Skeletal muscle tissue (tissue), 4 donors: ENCODE measurements around the gene IGSF9B. TPM values are rescaled to one million over a fixed set of nuclear protein-coding genes. Genes with fewer than 3 reads are reported as not detected.

Source experiments
- H3K27ac ChIP-seq: one replicate; pipeline ENCODE4 v1.7.0; 2013; ENCODE audit warnings: mild to moderate bottlenecking, low read depth, low read length, inconsistent platforms
- H3K27me3 ChIP-seq, 3 donors: one replicate each; pipeline ENCODE4 v1.7.0; 2013; ENCODE audit warnings: low read length in 3 of 3; ENCODE audit not compliant: control insufficient read depth in 3 of 3, insufficient read depth in 3 of 3
- H3K36me3 ChIP-seq, 3 donors: one replicate each; pipeline ENCODE4 v1.7.0; 2013; ENCODE audit warnings: low read length in 3 of 3; ENCODE audit not compliant: control insufficient read depth in 3 of 3, insufficient read depth in 3 of 3
- H3K4me1 ChIP-seq, 3 donors: one replicate each; pipeline ENCODE4 v1.7.0; 2013; ENCODE audit warnings: low read length in 3 of 3, mild to moderate bottlenecking in 3 of 3; ENCODE audit not compliant: control insufficient read depth in 3 of 3, insufficient read depth in 3 of 3
- H3K4me3 ChIP-seq, 3 donors: one replicate each; pipeline ENCODE4 v1.7.0; 2013; ENCODE audit warnings: low read length in 3 of 3
- H3K9ac ChIP-seq, 3 donors: one replicate each; pipeline ENCODE4 v1.7.0; 2013; ENCODE audit warnings: low read length in 3 of 3, mild to moderate bottlenecking in 3 of 3, moderate library complexity in 2 of 3, low read depth in 1 of 3
- H3K9me3 ChIP-seq, 3 donors: one replicate each; pipeline ENCODE4 v1.7.0; 2013; ENCODE audit warnings: low read length in 3 of 3; ENCODE audit not compliant: control insufficient read depth in 3 of 3
- total RNA-seq: library from RNA; depleted of rRNA; stranded (reverse); fragments of >200 nt; gene quantifications from one replicate; pipeline ENCODE4 v1.2.3, GENCODE V29; 2014
- donor health status: Osteomylitis.

IGSF9B gene
- total RNA-seq, 1 donor from 2014 or later = 4.7 TPM

DNA sequence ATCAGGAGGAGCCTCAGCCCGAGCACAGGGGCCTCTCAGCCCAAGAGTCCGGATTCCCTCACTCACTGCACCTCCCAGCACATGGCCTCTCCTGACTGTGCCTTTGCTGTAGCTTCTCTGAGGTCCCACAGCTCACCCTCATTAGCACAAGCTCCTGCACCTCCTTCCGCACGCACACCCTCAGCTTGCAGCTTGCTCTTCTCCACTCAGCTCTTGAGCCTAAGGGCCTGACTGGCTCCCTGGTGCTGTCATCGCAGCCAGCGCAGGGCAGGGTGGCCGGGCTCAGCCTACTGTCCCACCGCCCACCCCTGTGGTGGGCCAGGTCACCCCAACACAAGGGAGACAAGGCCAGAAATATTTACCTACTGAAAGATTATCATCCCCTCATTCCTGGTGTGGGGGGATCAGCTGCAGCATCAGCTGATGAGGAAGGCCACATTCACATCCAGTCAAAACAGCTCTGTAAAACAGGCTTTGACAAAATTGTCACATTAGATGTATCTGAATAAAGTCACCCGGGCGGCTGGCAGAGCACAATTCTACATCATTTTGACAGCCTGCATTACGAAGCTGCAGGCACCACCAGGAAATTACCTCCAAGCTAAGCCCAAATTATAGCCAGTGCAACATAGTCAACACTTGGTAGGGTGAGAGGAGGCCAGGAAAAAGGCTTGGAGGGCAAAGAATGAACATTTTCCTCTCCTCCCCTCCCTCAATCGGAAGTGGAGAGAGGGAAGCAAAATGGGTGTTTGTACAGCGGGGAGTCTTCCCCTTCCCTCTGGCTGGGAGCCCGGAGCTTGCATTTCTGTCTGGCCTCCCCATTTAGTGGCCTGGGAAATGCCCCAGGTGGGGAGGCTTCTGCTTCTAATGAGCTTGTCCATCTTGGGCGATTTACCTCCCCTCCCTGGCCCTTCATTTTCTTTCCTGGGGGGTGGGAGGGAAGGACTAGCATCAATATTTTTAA is 29.5 kb upstream of the IGSF9B start:
- no peaks in the 10 kb centered on the region for H3K9me3 ChIP-seq
- H3K27me3 ChIP-seq = peaks cover 0 to 2% (median 0%) of the 10 kb centered on the region in 3 donors
- no peak overlapping the region for H3K4me3 ChIP-seq
- H3K4me1 ChIP-seq = peaks cover 23 to 34% (median 30%) of the 10 kb centered on the region in 3 donors
- no peak overlapping the region for H3K9ac ChIP-seq
- no peaks in the 10 kb centered on the region for H3K36me3 ChIP-seq
- no peak overlapping the region for H3K27ac ChIP-seq

DNA sequence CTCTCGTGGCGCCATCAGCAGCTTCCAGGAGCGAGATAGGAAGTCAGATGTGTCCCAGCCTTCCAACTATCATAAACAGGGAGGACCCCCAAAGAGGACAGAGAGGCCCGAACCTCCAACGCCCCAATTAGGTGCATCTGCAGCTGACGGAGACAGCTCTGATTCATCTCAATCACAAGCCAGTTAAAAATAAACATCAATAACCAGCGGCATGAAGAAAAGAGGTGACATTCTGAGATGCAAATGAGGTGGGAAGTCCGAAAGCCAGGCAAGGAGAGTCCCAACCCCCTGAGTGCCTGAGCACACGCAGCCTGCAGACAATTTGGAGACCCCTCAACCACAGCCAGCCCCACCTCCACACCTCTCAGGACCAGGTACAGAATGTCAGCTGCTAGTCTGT is 28.1 kb upstream of the IGSF9B start:
- H3K36me3 ChIP-seq = no peaks in the 10 kb centered on the region
- H3K27me3 ChIP-seq = no peaks in the 10 kb centered on the region
- no peak overlapping the region for H3K9ac ChIP-seq
- no peak overlapping the region for H3K27ac ChIP-seq
- no peak overlapping the region for H3K4me3 ChIP-seq
- no peaks in the 10 kb centered on the region for H3K9me3 ChIP-seq
- peaks cover 14 to 23% (median 20%) of the 10 kb centered on the region in 3 donors for H3K4me1 ChIP-seq

DNA sequence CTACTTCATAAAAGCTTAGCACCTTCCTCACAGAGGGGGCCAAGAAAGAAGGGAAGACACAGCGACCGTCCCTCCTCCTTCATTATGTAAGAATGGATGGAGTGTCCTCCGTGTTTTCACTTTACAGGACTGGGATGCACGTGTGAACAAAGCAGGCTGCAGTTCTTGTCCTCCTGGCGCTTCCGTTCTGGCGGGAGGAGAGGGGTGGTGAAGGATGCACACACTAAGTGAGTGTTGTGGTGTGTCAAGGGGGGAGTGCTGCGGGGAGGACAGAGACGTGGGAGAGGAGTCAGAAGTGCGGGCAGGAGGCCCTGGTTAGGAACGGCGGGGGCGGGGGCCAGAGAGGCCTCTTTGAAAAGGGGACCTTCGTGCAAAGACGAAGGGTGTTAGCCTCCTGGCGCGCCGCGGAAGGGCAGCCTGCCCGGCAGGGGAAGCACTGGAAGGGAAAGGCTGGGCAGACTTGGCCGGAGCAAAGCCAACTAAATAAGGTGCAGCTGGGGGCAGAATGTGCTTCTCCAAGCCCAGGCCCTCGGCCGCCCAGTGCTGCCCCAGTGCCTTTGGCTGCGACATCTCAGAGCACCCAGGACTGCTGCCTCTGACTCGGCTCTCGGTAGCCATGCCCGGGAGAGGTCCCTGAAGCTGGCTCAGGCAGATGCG is 27.0 kb upstream of the IGSF9B start:
- Histone ChIP-seq H3K4me1 (peaks cover 5 to 13% (median 9%) of the 10 kb centered on the region in 3 donors), H3K4me3 (no peak overlapping the region), H3K9me3 (no peaks in the 10 kb centered on the region), H3K9ac (no peak overlapping the region), H3K27me3 (no peaks in the 10 kb centered on the region), H3K27ac (no peak overlapping the region), H3K36me3 (no peaks in the 10 kb centered on the region)

DNA sequence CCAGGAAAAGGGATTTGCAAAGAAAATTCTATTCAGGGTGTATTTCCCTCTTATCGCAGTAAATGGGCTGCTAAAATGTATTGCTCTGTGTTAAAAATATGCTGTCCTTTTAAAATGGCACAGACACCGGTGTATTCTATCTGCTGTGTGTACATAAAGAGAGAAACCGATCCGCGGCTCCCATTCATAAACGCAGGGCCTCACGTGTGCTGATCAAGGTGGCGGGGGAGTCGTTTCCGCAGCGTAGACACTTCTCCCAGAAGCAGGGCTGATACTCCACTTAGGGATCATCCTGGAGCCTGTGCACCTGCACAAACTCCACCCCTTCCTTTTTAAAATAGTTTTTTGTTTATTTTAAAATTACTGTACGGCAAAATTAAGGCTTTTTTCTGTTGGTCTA is 26.1 kb upstream of the IGSF9B start:
- peaks cover 0 to 3% (median 0%) of the 10 kb centered on the region in 3 donors for H3K27me3 ChIP-seq
- H3K9me3 ChIP-seq = no peaks in the 10 kb centered on the region
- H3K9ac ChIP-seq = no peak overlapping the region
- H3K4me3 ChIP-seq = no peak overlapping the region
- no peaks in the 10 kb centered on the region for H3K36me3 ChIP-seq
- H3K27ac ChIP-seq = no peak overlapping the region
- H3K4me1 ChIP-seq = peaks cover 0 to 5% (median under 1%) of the 10 kb centered on the region in 3 donors

DNA sequence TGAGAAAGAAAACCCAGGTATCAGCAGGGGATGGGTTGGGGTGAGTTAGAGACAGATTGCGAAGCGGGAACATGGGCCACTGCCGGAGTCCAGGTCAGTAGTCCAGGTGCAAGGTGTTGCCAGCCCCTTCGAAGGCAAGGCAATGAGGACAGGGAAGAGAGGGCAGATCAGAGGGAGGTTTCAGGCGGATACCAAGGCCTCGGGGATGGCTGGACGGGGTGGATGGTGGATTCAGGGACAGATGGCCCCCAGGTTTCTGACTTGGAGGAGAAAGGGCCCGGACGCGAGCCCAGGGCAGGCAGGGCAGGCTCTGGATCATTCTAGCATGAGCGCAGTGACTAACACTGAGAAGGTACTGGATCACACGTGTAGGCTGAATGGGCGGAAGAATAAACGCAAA is 25.4 kb upstream of the IGSF9B start:
- Histone ChIP-seq H3K36me3 (no peaks in the 10 kb centered on the region), H3K4me1 (peaks cover 0 to 5% (median 0%) of the 10 kb centered on the region in 3 donors), H3K9ac (no peak overlapping the region), H3K4me3 (no peak overlapping the region), H3K27ac (no peak overlapping the region), H3K9me3 (no peaks in the 10 kb centered on the region), H3K27me3 (peaks cover 0 to 3% (median 0%) of the 10 kb centered on the region in 3 donors)

DNA sequence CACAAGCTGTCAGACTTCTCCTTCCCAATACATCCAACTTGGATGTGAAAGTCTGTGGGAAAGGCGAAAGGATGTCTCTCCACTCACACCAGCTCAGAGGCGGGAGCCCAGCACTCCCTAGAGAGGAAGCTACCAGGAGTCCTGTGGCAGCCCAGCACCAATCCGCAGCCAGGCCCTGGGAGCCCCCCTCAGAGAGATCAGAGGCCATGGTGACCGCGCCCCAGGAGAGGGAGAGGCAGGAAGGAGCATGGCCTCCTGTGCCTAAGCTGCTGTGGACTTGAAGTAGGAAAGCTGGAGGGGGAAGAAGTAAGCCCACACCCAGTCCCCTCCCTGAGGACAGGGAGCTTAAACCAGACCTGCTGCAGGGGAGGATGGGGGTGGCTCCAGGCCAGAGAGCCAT is 24.4 kb upstream of the IGSF9B start:
- peaks cover 0 to 5% (median 0%) of the 10 kb centered on the region in 3 donors for H3K4me1 ChIP-seq
- no peak overlapping the region for H3K27ac ChIP-seq
- no peaks in the 10 kb centered on the region for H3K36me3 ChIP-seq
- H3K27me3 ChIP-seq = peaks cover 0 to 7% (median 5%) of the 10 kb centered on the region in 3 donors
- H3K9ac ChIP-seq = no peak overlapping the region
- H3K9me3 ChIP-seq = no peaks in the 10 kb centered on the region
- no peak overlapping the region for H3K4me3 ChIP-seq

DNA sequence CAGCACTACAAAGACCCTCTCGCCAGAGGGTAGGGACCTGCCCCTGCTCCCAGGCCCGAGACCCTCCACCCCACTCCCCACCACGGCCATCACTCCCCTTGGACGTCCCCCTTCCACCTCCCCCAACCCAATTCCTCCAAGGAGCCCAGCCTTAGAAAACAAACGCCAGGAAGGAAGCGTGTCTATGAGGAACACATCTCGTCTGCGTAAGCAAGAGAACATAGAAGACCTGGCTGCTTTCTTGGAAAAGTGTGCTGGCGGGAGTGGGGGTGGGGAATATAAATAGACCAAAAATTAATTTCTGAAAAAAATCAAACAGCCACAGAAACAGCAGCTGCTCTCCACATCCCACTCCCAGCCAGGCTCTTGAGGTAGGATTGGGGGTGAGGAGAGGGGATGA is 23.9 kb upstream of the IGSF9B start:
- no peak overlapping the region for H3K9ac ChIP-seq
- peaks cover 0 to 11% (median 5%) of the 10 kb centered on the region in 3 donors for H3K27me3 ChIP-seq
- H3K9me3 ChIP-seq = no peaks in the 10 kb centered on the region
- no peak overlapping the region for H3K4me3 ChIP-seq
- no peak overlapping the region for H3K27ac ChIP-seq
- H3K4me1 ChIP-seq = peaks cover 0 to 7% (median 0%) of the 10 kb centered on the region in 3 donors
- no peaks in the 10 kb centered on the region for H3K36me3 ChIP-seq

DNA sequence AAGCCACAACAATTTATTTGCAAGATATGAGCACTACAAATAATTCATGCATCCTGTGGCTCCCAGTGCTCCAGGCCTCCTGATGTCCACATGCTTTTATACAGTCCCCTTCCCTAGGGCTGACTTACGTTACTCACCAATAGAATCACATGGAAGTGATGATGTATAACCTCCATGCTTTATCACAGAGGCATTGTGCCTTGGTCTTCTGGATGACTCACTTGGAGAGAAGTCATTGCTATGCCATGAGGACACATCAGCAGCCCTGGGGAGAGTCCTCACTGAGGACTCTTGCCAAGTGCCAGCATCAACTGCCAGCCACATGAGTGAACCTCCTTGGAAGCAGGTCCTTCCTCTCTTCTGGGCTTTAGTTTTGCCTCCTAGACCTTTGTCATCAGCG is 22.0 kb upstream of the IGSF9B start:
- H3K4me3 ChIP-seq = no peak overlapping the region
- no peaks in the 10 kb centered on the region for H3K36me3 ChIP-seq
- no peak overlapping the region for H3K27ac ChIP-seq
- H3K9me3 ChIP-seq = no peaks in the 10 kb centered on the region
- peaks cover 0 to 16% (median 10%) of the 10 kb centered on the region in 3 donors for H3K27me3 ChIP-seq
- H3K9ac ChIP-seq = no peak overlapping the region
- peaks cover 0 to 10% (median 0%) of the 10 kb centered on the region in 3 donors for H3K4me1 ChIP-seq

DNA sequence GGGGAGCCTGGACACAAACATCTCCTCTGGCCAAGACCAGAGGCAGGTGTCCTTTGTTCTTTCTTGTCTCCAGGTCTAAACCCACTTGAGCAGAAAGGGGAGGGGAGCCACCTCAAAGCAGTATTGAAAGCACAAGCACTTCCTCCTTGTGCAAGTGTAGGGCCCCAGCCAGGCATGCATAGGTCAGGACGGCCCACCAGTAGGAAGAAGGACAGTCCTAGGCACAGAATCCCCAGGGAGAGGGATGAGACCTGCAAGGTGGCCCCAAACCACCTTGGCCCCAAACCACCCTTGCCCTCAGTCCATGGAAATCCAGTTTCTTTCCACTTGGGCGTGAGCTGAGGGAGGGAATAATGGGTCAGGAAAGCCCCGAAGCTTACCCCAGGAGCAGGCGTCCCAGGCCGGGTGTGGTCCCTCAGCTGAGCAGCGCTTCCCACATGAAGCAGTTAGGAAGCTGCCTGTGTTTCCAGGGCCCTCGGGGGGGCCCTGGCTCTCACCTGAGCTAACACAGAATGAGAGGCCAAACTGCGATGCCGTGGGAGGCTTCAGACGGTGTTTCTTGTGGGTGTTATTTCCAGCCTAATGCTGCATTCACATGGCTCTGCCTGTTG is 20.4 kb upstream of the IGSF9B start:
- H3K9me3 ChIP-seq = no peaks in the 10 kb centered on the region
- no peaks in the 10 kb centered on the region for H3K36me3 ChIP-seq
- H3K27ac ChIP-seq = no peak overlapping the region
- H3K4me3 ChIP-seq = no peak overlapping the region
- peaks cover 0 to 24% (median 10%) of the 10 kb centered on the region in 3 donors for H3K27me3 ChIP-seq
- peaks cover 0 to 10% (median 0%) of the 10 kb centered on the region in 3 donors for H3K4me1 ChIP-seq
- H3K9ac ChIP-seq = no peak overlapping the region
